Islet precursor cell (in vitro differentiated cells): ENCODE measurements around the gene STAT3.
"Not testable (repeated sequence)": the region's sequence is repeated elsewhere in the genome, so short reads cannot be mapped to it uniquely, and the experiment has no call there.

Source experiments
- DNase-seq: peaks from one replicate; pipeline ENCODE4 v3.0.0-alpha.2; 2018

STAT3 gene

DNA sequence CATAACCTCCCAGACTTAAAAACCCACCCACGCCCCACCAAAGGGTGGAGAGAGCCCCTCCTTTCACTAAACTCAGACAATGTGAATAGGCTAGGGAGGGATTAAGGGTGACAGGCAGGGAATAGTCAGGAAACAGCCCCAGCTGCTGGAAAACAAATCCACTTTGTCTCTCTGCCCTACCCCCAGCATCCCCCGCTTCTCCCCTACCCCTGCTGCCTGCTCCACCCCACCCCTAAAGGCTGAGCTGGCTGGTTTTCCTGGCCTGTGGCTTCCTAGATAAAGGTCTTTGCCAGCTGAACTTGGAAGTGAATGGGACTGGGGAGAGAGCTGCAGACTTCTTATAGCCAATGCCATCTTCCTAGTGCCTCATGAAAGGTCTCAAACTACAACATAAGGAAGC, 19.8 kb upstream of the STAT3 start:
- DNase-seq: no peak

GRCh38 chr17:42407289-42407836, 19.1 kb upstream of the STAT3 start:
- DNase-seq: peak; percentile 79

- no peak for DNase-seq
Observed at GRCh38 chr17:42406615-42407288, 18.5 kb upstream of the STAT3 start.

GRCh38 chr17:42405963-42406495, 17.8 kb upstream of the STAT3 start:
- peak; percentile 92 for DNase-seq

- DNase-seq: no peak
Observed at GRCh38 chr17:42405076-42405475, 16.8 kb upstream of the STAT3 start.

DNA sequence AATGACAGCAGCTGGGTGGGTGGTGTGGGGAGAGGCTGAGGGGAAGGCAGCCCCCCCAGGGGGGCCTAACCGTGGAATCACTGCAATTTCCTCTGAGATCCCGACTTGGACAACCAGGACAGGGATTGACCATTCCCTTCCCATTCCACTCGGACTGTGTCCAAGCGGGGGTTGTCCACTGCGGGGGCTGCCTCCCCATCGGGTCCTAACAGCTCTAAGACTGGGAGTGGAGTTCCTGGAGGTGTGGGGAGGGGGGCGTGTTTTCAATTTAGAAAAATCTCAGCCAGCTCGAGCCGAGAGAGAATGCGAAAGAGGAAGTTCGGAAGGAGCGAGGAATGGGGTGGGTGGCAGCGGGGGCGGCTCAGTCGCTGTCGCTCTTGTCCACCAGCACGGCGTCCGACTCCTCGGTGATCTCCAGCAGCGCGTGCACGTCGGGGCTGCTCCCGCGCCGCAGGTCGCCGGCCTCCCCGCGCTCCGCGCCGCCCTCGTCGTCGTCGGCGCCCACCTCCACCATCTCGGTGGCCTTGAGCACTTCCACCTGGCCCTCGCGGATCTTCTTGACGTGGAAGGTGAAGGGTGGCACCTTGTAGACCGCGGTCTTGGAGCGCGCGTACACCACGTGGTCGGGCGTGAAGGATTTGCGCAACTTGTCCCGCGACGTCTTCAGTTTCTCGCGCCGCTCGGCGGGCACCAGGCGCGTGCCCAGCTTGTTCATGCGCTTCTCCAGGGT, 16.2 kb upstream of the STAT3 start:
- no peak for DNase-seq

GRCh38 chr17:42403150-42403549, 14.9 kb upstream of the STAT3 start:
- no peak for DNase-seq

DNA sequence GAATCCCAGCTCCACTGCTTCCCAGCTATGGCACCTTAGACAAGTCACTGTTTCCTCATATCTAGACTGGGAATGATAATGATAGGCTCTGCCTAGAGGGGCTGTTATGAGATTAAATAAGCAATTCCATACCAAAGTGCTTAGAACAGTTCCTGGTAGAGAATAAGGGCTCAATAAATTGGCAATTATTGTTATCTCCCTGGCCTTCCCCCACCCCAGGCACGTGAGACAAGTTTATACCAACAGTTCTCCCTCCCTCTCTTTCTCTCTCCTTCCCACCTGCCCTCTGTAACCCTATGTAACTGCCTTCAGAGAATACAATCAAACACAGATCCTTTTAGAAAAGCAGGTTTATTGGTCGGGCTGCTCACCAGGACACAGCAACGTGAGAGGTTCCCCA, 13.9 kb upstream of the STAT3 start:
- DNase-seq: no peak

DNA sequence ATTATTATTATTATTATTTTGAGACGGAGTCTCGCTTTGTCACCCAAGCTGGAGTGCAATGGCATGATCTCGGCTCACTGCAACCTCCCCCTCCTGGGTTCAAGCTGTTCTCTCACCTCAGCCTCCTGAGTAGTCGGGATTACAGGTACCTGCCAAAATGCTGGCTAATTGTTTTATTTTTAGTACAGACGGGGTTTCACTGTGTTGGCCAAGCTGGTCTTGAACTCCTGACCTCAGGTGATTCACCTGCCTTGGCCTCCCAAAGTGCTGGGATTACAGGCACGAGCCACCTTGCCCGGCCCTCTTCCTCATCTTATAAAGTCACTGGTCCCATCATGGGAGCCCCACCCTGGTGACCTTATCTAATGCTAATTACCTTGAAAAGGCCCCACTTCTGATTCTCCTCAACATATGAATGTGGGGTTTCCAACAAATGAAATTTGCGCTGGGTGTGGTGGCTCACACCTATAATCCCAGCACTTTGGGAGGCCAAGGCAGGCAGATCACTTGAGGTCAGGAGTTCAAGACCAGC, 12.7 kb upstream of the STAT3 start:
- not testable (repeated sequence) for DNase-seq

DNA sequence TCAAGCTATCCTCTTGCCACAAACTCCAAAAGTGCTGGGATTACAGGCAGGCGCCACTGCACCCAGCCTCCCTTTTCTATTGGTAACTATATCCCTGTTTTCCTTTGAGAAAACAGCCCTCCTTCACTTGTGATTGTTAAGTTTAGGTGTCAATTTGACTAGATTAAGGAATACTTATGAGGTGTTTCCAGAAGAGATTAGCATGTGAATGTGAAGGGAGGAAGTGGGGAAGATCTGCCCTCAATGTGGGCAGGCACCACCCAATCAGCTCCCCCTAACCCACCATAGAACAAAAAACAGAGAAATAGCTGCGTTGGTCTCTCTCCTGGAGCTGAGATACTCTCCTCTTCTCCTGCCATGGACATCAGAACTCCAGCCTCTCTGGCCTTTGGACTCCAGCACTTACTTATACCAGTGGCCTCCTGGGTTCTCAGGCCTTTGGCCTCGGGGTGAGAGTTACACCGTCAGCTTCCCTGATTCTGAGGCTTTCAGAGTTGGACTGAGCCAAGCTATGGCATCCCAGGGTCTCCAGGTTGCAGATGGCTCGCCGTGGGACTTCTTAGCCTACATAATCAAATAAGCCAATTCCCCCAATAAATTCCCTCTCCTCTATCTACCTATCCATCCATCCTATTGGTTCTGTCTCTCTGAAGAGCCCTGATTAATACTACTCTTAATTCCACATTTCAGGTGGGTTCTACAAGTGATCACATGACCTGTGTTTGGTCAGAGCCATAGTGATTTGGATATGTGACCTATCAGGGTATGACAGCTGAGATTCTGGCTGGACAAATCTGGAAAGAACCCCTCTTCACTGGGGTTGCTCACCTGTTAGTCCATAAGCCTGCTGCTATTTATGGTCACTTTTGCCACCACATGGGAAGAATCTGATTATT, 12.0 kb upstream of the STAT3 start:
- no peak for DNase-seq

- DNase-seq: no peak
Observed at GRCh38 chr17:42399121-42399520, 10.9 kb upstream of the STAT3 start.

DNA sequence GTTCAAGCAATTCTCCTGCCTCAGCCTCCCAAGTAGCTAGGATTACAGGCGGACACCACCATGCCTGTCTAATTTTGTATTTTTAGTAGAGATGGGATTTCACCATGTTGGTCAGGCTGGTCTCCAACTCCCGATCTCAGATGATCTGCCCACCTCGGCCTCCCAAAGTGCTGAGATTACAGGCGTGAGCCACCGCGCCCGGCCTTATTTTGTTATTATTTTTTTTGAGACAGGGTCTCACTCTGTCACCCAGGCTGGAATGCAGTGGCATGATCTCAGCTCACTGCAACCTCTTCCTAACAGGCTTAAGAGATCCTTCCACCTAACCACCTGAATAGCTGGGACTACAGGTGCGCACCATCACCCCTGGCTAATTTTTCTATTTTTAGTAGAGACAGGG, 7.4 kb upstream of the STAT3 start:
- DNase-seq: not testable (repeated sequence)

GRCh38 chr17:42394838-42395237, 6.6 kb upstream of the STAT3 start:
- DNase-seq: no peak

DNA sequence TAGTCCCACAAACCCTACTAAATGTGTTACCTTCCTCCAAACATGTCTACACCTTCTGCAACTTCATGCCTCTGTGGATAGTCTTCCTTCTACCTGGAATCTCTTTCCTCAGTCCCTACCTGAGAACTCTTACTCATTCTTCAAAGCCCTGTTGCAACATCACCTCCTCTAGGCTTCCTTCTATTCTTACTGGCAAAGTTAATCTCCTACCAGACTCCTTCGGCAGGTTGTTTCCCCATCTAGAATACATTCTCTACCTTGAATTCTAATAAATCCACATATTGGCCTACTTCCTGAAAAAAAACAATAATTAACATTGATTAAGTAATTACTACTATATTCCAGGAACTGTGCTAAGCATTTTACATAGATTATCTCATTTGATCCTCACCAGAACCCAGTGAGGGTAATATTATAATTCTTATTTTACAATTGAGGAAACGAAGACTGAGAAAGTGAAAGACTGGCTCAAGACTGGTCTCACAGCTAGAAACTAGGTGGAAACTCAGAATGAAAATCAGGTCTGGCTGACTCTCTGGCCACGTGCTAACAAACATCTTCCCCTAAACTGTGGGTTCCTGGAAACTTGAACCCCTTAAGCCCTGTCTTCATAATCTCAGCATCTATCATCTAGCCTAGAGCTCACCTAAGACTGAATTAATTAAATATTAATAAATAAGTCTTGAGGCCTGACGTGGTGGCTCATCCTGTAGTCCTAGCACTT, 4.6 kb upstream of the STAT3 start:
- no peak for DNase-seq

- not testable (repeated sequence) for DNase-seq
Observed at GRCh38 chr17:42391439-42391838, 3.2 kb upstream of the STAT3 start.

GRCh38 chr17:42389899-42390298, 1.7 kb upstream of the STAT3 start:
- DNase-seq: no peak

DNA sequence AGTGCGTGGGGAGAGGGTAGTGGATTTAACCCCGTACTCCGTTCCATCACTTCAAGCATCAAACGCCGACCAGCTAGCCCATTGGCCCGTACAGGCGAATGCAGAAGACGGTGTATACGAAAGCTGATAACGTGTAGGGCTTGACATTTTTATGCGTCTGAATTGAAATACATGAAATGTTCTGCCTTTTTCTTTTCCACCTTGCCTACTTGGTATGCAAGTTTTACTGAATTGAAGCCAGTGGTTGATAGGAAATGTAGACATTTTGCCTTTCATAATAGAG, 834 bp upstream of the STAT3 start:
- DNase-seq: no peak

- DNase-seq: no peak
Observed at GRCh38 chr17:42387661-42388380, 421 bp downstream of the STAT3 start.

- no peak for DNase-seq
Observed at GRCh38 chr17:42386777-42387657, 1.2 kb downstream of the STAT3 start.

DNA sequence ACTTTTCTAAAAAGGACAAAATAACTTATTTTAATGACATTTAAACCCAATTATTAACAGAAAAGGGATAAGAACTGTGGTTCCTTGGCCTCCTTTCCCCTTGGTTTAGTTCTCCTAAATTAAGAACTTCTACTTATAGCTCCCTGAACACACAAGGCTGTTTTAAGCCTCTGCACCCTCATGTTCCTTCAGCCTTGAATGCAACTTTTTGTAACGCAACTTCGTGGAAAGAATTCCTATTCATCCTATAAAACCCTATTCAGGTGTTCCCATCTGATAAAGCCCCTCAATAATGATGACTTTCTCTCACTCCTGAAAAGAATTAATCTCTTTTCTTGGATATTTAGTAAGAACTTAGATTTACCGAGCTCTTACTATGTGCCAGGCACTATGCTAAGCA, 6.3 kb downstream of the STAT3 start:
- DNase-seq: no peak

GRCh38 chr17:42380935-42381334, 7.3 kb downstream of the STAT3 start:
- DNase-seq: no peak
